NCI-H1105 treated with DMSO at 0.1 percent for 48 hours (cell line): Measurements from ENCODE around the gene LNX1.

Experiments
- DNase-seq: peaks from one replicate; lab custom pipeline; 2025; lab: John Stamatoyannopoulos, UW

LNX1 gene

DNA sequence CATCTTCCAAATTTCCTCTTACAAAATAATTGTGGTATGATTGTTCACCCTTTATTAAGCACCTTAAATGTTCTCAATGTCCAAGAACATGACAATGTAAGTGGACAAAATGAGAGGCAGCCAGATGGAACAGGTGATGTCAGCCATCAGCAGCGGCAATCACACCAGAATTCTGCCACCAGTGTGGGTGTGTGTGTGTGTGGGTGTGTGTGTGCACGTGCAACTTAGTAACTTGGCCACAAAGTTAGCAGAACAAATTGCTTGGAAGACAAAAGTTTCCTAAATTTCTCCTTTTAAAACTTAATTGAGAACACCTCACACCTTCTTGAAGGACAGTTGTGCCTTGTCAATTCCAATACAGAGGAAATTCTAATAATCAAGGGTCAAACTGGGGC lies 18.7 kb downstream of the LNX1 start:
- no peak for DNase-seq

DNA sequence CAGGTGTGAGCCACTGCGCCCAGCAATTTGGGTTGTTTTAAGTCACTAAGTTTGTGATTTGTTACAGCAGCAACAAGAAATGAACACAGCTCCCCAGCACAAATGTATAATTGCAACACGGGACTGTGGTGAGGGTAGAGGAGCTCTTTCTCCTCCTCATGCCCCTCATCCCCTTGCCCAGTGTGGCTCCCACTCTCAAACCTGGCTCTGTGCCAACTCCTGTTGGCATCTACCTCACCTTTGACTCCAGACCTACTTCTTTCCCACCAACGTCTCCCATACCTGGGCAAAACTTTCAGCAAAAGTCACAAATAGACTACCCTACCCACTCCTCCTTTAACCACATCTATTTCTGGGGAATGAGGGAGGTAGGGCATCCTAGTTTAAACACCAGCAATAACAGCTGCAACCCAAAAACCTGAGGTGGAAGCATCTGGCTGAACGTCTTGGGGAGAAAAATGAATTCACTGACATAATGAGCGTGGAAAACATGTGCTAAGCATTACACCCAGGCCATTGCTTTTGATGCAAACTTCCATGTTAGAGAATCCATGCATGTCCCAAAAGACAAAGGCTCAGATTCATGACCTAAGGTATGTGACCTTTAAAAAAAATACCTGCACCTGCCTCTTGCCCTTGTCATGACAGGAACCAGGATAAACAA lies 19.2 kb downstream of the LNX1 start:
- no peak for DNase-seq

DNA sequence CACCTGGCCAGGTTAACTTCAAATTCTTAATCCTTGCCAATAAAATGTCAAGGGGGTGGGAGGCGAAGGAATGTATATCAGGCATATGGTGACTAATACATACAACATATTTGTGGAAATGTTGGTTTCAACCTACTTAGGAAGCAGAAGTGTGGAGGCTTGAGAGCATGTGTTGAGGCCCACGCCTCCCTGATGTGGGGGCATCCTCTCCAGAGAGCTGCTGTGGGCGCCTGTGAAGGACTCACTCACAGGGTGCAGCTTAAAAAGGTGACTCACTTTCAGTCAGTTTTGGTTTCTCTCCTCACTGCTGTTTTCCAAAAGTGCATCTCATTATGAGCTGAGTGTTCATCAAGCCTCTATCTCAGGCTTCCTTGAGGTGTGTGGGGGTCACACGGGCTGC lies 27.5 kb downstream of the LNX1 start:
- DNase-seq = no peak

DNA sequence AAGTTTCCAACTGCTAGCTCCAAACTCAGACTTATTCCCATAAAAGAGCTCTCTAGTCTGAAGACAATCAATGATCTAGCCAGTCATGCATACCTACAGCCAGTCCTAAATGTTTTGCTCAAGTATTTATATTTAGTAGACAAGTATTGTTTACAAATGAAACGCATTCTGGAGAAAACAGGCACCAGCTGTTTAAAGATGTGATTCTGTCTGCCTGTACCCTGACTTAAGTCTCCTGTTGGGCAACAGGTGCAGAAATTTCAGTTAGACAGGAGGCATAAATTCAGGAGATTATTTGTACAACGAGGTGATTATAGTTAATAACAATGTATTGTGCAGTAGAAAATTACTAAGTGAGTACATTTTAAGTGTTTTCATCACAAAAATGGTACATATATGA lies 28.9 kb downstream of the LNX1 start:
- DNase-seq = peak; percentile 44

DNA sequence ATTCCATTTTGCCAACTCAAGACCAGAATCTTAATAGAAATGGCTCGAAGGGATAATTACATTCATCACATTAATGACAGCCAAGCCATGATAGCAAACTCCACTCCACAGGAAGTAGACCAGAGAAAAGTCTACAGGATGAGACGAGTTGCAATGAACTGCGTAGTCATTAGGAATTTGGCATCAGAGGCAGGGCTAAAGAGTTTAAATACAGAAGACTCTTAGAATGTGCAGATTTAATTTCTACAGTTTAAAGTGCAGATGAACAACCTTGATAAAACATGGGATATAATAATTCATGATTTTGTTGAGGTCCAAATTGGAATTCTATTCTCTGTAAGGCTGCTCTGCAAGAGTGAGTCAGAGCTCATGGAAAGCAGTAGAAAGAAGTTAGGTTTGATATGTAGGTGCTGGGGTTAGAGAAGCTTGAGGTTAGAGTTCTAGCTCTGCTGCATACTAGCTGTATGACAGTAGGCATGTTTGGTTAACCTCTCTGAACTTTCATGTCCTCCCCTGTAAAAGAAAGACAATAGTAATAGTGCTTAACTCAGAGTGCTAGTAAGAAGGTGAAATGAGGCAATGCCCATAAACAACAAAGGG lies 32.2 kb downstream of the LNX1 start:
- DNase-seq = no peak

DNA sequence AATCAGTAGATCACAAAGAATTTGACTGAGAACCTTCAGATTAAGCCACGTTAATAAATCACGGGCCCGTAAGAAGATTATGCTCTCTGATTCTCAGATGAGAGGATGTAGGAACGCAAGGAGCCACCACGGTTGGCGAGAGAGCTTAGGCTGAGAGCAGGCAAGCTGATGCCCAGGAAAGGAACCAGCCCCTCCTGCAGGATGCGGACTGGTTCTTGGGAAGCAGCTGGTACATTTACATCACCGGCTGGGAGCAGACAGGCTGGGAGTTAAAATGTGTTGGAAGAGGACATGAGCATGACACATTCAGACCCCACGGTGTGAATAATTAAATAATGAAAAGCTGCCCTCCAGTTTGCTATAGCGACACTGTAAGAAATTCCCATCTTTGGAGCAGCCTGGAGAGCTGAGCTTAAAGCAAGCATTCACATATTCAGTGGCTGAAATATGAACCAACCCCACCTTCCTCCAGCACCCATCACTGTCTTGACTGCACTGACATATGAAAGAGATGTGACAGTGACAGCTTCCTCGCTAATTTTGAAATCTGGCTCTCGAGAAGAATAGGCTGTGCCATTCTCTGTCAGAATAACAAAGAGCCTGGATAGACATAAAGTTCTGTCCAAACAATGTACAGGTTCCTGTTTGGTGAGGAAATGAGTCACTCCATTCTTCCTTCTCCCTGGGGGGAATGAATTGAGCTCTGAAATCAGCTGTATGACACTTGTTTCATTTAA lies 33.1 kb downstream of the LNX1 start:
- no peak for DNase-seq

DNA sequence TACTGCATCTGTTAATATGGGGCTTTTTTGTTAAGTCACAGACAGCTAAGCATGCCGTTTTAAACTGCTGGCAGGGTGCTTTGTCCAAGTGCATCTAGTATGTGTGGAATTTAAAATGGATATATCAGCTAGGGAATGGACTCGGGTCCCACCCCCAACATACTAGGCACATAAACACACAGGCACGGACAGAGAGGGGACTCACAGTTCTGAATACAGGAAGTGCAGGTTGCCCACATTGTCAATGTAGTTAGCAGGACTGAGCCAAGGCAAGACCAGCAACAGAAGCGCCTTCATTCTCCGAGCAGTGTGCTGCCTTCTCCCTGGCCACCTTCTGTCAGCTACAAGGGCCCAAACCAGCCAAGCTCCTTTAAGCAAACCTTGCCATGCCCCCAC lies 33.6 kb downstream of the LNX1 start:
- DNase-seq = no peak

DNA sequence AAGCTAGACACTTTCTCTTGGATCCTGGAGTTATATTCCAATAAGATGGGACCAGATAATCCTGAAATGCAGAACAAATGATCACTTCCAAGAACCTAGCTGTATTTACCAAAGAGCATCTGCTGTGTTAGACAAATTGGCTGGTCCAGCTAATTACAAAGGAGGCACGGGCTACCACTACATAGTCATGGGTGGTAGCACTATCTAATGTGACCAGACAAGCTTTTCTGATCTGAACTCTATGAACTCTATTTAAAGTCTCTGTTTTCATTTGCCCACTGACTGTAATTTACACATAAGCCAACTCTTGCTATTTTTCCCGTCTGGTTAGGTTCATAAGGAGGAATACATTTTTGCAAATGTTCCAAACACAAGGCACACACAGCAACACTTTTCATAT lies 34.6 kb downstream of the LNX1 start:
- no peak for DNase-seq

DNA sequence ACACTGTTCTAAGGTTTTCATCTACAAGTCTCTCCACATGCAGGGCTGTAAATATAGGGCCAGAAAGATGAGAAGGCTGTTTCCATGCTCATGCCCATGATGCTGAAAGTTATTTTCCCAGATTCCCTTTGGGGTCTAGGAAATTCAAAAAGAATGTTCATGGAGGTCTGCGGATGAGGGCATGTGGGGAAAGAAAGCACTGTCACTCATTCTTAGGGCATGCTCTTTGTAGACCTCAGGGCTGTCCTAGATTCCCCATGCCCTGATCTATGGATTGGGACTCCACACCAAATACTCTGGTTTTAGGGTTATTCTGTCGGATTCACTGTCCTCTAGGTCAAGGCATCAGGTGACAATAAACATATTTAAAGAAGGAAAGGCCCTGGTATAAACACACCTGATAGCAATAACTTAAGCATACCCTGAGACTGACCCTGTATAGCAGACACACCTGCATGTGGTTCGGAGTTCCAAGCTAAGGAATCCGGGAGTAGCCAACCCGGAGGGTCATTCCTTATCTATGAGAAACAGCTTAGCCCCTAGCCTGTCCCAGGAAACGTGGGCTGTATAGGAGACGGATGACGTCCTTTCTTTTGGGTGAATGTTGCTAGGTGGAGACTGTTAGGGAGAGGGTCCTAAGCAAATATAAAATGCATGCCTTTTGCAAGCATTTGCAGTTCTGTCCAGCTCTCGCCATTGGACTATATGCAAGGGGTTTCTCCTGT lies 37.6 kb downstream of the LNX1 start:
- DNase-seq = no peak

DNA sequence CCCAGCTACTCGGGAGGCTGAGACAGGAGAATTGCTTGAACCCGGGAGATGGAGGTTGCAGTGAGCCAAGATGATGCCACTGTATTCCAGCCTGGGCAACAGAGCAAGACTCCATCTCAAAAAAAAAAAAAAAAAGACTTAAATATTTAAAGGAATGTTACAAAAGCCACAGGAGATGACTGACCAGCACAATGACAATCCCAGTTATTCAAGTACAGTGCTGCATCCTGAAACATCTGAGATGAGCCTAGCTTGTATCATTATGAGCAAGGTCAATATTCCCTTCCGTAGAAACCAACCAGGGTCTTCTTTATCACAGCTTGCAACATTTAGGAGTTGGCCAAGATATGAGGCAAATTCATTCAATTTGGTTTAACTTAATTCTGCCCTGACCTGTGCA lies 38.6 kb downstream of the LNX1 start:
- no peak for DNase-seq

DNA sequence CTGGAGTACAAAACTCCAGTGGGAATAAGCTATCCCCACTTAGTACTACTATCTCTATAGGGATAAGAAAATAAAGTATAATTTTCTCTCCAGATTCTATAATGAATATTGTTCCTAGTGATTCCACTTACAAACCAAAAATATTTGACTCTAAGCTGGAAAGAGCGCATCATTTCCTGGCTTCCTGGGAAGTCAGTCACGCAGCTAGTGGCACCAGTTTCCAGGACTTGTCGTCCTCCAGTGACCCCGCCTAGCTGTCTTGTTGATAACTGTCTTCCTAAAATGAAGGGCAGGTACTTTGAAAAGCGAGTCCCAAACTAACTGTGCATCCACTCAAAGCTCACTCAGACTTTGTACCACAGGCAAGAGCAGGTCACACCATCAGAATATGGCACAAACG lies 39.3 kb downstream of the LNX1 start:
- no peak for DNase-seq

DNA sequence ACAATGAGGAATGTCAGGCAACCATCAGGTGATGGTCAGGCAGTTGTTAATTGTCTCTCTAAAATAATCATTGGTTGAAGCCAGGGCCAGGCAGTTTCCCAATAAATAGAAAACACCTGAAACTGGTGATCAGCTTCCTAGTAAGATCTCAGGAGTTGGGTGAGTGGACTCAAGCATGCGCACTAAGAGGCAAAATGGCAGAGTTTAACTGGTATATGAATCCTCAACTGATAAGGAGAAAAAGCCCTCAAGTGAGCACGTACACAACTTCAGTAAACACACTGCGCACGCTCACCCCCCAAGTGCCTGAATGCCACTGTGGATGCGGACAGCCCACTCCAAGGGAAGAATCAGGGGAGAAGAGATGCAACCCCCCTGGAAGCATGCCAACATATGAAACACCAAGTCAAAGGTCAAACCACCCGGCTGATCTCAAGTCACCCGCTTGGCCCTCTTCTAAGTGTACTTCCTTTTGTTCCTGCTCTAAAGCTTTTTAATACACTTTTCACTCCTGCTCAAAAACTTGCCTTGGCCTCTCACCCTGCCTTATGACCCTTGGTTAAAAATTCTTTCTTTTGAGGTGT lies 39.9 kb downstream of the LNX1 start:
- no peak for DNase-seq

DNA sequence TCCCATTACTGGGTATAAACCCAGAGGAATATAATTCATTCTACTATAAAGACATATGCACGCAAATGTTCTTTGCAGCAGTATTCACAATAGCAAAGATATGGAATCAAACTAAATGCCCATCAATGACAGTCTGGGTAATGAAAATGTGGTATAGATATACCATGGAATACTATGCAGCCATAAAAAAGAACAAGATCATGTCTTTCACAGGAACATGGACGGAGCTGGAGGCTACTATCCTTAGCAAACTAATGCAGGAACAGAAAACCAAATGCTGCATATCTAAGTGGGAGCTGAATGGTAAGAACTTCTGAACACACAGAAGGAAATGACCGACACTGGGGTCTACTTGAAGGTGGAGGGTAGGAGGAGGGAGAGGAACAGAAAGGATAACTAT lies 42.6 kb downstream of the LNX1 start:
- DNase-seq = no peak

DNA sequence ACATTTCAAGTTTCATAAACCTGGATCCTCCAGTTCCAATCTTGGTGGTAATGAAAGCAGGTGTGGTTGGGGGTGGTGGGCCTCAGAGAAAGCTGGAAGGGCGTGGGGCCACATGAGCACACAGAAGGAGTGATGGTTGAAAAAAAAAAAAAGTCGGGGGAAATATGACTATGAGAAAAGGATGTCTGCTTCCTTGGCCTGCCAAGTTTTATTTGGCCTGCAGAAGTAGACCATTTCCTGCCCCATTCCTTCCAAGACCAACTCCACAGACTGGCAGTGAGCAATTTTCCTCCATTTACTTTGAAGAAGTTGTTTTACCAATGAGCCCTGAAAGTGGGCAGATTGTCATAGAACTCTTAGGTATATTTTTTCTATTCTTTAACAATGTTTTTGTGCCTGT lies 43.3 kb downstream of the LNX1 start:
- no peak for DNase-seq

DNA sequence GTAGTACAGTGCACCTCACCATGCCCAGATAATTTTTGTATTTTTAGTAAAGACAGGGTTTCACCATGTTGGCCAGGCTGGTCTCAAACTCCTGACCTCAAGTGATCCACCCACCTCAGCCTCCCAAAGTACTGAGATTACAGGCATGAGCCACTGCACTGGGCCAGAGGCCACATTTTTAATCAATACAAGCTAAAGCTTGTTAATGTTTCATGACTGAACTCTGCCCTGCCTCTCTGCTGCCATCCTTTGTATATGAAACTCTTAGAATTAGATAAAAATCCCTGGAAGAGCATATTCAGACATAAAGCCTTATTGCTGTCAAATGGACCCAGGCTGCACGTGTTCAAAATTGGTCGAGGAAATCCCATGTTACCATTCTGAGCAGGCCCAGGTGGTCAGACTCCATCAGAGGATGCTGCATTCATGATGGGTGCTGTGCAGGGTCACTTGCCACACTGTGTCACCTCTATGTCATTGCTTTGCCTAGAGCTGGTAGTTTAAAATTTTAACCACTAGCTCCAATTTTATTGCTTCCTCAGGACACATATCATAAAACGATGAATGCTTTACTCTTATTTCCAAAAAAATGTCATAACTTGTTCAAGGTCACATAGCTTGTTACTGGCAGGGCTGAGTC lies 45.2 kb downstream of the LNX1 start:
- DNase-seq = no peak

DNA sequence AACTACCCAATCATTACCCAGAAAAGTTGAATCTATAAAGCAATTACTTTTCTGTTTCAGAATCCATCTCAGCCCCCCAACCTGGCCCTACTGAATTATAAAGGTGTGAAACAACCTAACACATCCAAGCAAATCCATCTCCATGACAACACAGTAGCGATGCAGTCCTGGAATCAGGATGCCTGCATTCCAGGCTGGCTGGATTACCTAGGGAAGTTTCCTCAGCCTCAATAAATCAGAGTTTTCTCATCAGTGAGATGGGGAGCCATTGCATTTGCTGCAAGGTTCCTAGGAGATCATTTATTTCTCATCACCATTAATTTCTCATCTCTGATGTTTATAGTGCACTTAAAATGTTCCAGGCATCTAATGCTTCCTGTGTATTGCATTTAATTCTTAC lies 46.0 kb downstream of the LNX1 start:
- DNase-seq = no peak

DNA sequence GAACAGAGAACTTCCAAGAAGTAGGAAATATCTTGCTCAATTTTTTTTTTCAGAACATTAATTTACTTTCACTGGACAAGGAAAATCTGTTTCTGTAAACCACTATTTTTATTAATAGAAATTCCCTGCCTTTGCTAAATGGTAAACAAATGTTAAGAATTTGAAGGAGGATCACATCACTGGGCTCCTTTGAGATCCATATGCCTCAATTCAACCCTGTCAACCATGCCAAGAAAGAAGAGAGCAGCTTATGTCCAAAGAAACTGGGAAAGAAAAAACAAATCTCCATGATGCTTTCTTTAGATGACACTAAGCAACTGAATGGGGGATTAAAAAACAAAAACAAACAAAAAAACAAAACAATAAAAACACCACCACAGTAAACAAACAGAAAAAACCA lies 47.7 kb downstream of the LNX1 start:
- DNase-seq = no peak

DNA sequence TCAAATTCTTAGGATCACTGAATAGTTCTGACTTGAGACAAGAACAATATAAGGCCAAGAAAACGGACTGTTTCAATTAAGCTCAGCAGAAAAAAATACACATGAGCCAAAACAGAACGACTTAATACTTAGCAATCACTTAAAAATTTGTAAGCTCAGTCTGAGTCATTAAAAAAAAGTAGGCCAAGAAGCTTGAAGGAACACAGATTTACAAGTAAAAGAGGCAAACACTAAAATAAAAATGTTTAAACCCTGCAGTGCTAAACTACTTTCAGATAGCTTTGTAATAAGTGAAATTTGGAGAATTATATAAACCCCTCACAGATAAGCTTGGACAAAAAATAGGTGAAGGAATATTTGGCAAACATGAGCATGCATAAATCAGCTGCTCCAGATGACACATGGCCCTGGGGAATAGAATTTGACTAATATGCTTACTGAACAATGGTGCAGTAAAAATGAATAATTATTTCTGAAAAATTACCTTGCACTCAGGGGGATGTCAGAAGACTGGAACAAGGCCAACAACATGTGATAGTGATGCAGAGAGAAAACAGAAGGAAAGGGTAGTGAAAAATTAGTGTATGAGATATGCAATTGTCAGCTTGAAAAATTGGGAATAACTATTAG lies 49.6 kb downstream of the LNX1 start:
- peak; percentile 81 for DNase-seq

DNA sequence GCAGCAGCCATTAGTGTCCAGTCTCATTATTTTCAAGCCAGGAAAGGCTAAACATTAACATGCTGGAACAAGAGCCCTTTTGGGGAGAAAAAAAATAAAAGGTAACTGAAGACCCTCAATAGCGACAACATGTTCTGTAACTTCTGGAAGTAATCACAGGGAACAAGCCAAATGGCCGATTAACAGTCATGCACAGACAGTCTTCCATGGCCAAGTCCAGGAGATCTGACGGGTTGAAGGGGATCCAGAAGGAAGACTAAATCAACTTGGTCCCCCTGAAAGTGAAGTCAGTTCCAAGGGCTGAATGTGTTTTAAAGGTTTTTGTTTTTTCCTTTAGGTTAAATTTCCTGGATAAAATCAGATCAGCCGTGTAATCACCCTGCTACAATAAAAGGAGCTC lies 52.5 kb downstream of the LNX1 start:
- DNase-seq = no peak

DNA sequence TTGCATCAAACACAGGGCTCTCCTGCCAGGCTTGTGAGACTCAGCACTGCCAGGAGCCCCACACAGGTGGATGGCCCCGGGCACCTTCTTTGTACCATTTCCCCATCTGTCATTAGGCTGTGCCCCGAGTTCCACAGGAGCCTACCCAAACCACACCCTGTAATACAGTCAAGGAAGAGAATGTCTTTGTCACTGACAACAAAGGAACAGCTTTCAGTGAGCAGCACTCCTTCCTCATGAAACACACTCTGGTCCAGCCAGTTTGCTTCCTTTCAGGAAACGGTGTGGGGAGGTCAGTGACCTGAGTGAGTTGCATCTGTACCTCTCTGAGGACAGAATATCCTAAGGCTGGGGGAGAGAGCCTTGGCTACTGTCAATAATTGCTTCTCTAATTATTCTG lies 53.7 kb downstream of the LNX1 start:
- no peak for DNase-seq

DNA sequence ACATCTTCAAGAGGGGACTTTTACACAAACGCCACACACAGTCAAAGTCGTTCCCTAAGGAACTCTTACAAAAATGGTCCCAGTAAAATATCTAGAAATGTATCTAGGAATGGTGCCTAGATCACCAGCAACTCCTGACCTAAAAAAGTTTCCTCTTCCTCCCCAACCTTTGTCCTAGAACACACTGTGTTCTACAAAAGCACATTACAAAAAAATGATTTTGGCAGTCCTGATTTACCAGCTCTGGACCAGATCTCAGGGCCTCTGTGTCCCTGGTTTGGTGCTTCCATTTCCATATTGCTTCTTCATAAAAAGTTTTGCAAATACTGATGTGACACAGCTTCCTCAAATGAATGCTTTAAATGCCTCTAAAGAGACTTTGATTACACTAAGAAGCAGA lies 55.0 kb downstream of the LNX1 start:
- DNase-seq = no peak

DNA sequence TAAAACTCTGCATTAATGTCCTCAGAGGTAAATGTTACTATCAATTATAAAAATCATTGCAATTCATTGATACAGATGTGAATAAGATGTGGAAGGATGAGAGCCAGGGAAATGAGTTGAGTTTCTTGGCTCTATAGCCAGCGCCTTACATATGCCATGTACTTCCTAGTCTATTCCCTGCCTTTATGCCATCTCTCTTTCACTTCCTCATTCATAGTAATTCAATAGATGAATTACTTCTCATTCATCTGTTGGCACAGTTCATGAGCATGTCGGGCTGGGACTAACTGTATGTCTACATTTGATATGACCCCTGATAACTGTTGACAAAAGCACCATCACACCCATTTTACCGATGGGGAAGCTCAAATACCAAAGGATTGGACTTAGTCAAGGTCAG lies 55.7 kb downstream of the LNX1 start:
- no peak for DNase-seq
